Kidney (tissue), 14 donors: ENCODE data around the gene PIWIL4. TPM values are rescaled to one million over a fixed set of nuclear protein-coding genes. Genes with fewer than 3 reads are reported as not detected.

Source experiments
- DNase-seq, 5 donors: peaks; one replicate each; pipeline ENCODE4 v3.0.0-alpha.2; 2013 to 2020
- FAIRE-seq: peaks from 2 replicates; lab custom pipeline; 2012; peaks lifted over from hg19 to GRCh38; lab: Jason Lieb, UNC
- H3K27ac ChIP-seq, 2 donors: one replicate each; pipeline ENCODE4 v1.7.0; 2013; ENCODE audit warnings: low read depth in 2 of 2, low read length in 2 of 2, inconsistent platforms in 1 of 2
- H3K27me3 ChIP-seq: one replicate; pipeline ENCODE4 v1.7.1; 2013; ENCODE audit warnings: low read length, inconsistent platforms; ENCODE audit not compliant: control insufficient read depth, insufficient read depth
- H3K36me3 ChIP-seq, 3 donors: one replicate each; pipeline versions ENCODE4 v1.7.0 to v1.7.1; 2013; ENCODE audit warnings: low read length in 3 of 3, control low read depth in 1 of 3, inconsistent platforms in 1 of 3; ENCODE audit not compliant: insufficient read depth in 3 of 3, control insufficient read depth in 2 of 3
- H3K4me1 ChIP-seq, 3 donors: one replicate each; pipeline versions ENCODE4 v1.7.0 to v1.7.1; 2013; ENCODE audit warnings: low read length in 3 of 3, inconsistent platforms in 1 of 3, low read depth in 1 of 3; ENCODE audit not compliant: control insufficient read depth in 2 of 3, insufficient read depth in 2 of 3
- H3K4me3 ChIP-seq, 3 donors: one replicate each; pipeline versions ENCODE4 v1.7.0 to v1.8.1; 2013; ENCODE audit warnings: low read length in 3 of 3, control low read depth in 1 of 3, inconsistent platforms in 1 of 3
- H3K9ac ChIP-seq, 3 donors: one replicate each; pipeline versions ENCODE4 v1.7.0 to v1.7.1; 2013; ENCODE audit warnings: low read length in 3 of 3, control low read depth in 1 of 3, inconsistent platforms in 1 of 3
- H3K9me3 ChIP-seq, 3 donors: one replicate each; pipeline versions ENCODE4 v1.7.0 to v1.7.1; 2013; ENCODE audit warnings: low read length in 3 of 3, control low read depth in 1 of 3, inconsistent platforms in 1 of 3; ENCODE audit not compliant: control insufficient read depth in 2 of 3, insufficient read depth in 1 of 3
- intact Hi-C: fragments of 100-400 bp; cut with DNase I; formaldehyde crosslinking; loops from one replicate; pipeline ENCODE4 v1.11.1; 2022
- polyA plus RNA-seq: library from polyadenylated mRNA; stranded (reverse); fragments of 350-450 nt; fragmentation: Illumina TruSeq; extraction: RNeasy Lipid Tissue Mini Kit (QIAGEN cat#74804); gene quantifications from one replicate; pipeline ENCODE4 v1.2.3, GENCODE V29; 2014; ENCODE audit warnings: low read depth, low replicate concordance; ENCODE audit not compliant: insufficient read depth
- total RNA-seq: library from RNA; stranded (reverse); fragmentation: NEBNext Ultra II Directional; extraction: Animal tissue kit (Norgen Biotek cat#: 25700); gene quantifications from one replicate; pipeline ENCODE4 v1.2.1, GENCODE V29; 2021
- TF ChIP-seq, protein P1 (sequence below): IDR thresholded peaks from 3 replicates; pipeline ENCODE4 v1.5.1; 2012; ENCODE audit warnings: mild to moderate bottlenecking, moderate library complexity, borderline replicate concordance; ENCODE audit not compliant: insufficient read depth; ENCODE audit errors: extremely low read depth
- donor health status: control.
- donor health status: control.
- donor health status: control.
- donor health status: control.
- donor health status: control.
- donor health status: DM: yes; HTN: yes; CAD: no.
- donor health status: Normal renal cell carcinoma (clear cell type).

PIWIL4 gene
- total and polyA plus RNA-seq, 2 donors from 2014 or later: 2.6 to 6.0 TPM

- Histone ChIP-seq H3K4me3 (no peak overlapping the region), H3K36me3 (no peaks in the 10 kb centered on the region), H3K27ac (no peak overlapping the region), H3K9ac (no peak overlapping the region), H3K9me3 (no peaks in the 10 kb centered on the region), H3K27me3 (no peaks in the 10 kb centered on the region), H3K4me1 (no peaks in the 10 kb centered on the region)
- intact Hi-C loops: no loop called here
- FAIRE-seq (no peak), DNase-seq (no peak)
- TF ChIP-seq, protein P1, sequence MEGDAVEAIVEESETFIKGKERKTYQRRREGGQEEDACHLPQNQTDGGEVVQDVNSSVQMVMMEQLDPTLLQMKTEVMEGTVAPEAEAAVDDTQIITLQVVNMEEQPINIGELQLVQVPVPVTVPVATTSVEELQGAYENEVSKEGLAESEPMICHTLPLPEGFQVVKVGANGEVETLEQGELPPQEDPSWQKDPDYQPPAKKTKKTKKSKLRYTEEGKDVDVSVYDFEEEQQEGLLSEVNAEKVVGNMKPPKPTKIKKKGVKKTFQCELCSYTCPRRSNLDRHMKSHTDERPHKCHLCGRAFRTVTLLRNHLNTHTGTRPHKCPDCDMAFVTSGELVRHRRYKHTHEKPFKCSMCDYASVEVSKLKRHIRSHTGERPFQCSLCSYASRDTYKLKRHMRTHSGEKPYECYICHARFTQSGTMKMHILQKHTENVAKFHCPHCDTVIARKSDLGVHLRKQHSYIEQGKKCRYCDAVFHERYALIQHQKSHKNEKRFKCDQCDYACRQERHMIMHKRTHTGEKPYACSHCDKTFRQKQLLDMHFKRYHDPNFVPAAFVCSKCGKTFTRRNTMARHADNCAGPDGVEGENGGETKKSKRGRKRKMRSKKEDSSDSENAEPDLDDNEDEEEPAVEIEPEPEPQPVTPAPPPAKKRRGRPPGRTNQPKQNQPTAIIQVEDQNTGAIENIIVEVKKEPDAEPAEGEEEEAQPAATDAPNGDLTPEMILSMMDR: peak; percentile 40
Measured at GRCh38 chr11:94521684-94522083, 45.5 kb upstream of the PIWIL4 start.

DNA sequence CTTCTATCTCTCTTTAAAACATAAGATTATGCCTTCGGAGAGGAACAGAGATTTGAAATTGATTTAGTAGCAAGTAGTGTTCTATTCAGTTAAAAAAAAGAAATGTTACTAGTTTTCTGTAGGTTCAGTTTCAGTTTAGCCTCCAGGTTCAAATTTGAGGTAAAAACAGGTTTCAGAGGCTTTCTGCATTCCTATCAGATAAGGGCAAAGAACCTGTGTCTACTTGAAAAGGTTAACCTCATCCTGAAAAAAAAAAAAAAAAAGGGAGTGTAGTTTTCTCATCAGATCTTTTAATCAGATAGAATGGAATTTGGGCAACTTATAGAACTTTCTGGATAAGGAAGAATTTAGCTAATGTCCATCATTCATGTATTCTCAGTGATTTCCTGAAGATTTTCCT lies 42.8 kb upstream of the PIWIL4 start:
- H3K27me3 ChIP-seq: no peaks in the 10 kb centered on the region
- intact Hi-C loops: no loop called here
- no peaks in the 10 kb centered on the region for H3K4me1 ChIP-seq
- no peaks in the 10 kb centered on the region for H3K9me3 ChIP-seq
- no peak for FAIRE-seq
- no peaks in the 10 kb centered on the region for H3K36me3 ChIP-seq
- no peak overlapping the region for H3K4me3 ChIP-seq
- H3K27ac ChIP-seq: no peak overlapping the region
- DNase-seq: no peak
- no peak overlapping the region for H3K9ac ChIP-seq
- TF ChIP-seq, protein P1: no peak

DNA sequence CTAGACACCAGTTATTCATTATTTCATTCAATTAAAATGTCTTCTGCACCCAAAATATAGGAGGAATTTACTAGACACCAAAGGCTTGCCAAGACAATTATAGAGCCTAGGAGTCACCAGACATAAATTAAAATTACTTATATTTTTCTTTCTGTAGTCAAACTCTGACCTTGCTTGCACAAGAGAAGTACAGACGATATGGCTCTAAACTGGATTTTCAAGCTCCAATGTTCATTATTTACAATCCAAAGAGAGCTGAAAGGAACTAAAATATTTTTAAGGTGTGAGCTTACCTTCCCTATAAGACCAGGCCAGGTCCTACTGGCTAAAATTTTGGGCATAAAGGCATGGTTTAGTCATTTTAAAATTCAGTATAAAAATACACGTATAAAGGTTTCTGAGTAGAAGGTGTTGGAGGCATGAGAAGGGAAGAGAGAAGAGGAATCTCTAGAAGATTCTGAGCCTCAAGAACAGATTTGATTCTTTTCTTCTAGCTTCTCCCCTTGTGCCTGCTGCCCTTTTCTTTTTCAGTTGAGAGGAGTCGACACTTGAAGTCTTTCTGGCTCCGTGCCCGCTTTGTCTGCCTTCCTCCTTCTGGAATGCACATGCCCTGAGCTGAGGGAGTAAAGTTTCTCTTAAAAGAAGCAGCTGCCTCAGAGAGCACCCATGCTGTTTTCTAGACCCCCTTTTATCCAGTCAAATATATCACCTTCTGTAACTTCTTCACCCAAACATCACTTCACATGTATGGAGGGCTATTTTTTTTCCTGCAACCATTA lies 41.4 kb upstream of the PIWIL4 start:
- intact Hi-C loops: no loop called here
- H3K27me3 ChIP-seq: no peaks in the 10 kb centered on the region
- H3K27ac ChIP-seq: no peak overlapping the region
- H3K36me3 ChIP-seq: no peaks in the 10 kb centered on the region
- no peak overlapping the region for H3K4me3 ChIP-seq
- no peaks in the 10 kb centered on the region for H3K9me3 ChIP-seq
- H3K4me1 ChIP-seq: no peaks in the 10 kb centered on the region
- FAIRE-seq: no peak
- TF ChIP-seq, protein P1: no peak
- no peak overlapping the region for H3K9ac ChIP-seq
- peak; percentile 58 to 96 (median 89) for DNase-seq
